Calu3 (cell line): ENCODE data around the gene C2orf80. TPM values are rescaled to one million over a fixed set of nuclear protein-coding genes. Genes with fewer than 3 reads are reported as not detected.
A peak's percentile ranks its signal among the peaks of the same experiment; 100 is the strongest.

Experiments used
- BruUV-seq: library from RNA; stranded (reverse); fragments of 400-500 nt; replicated peaks from 2 replicates; lab custom pipeline; 2021; lab: Mats Ljungman, UMichigan
- CTCF ChIA-PET: fragments of 300-600 bp; sonication (Branson Sonifier 250); formaldehyde crosslinking; loops from one replicate; lab custom pipeline; 2022; ENCODE audit warnings: antibody characterized with exemption; lab: Charles Lee
- DNase-seq: peaks from one replicate; pipeline ENCODE4 v3.0.0; 2022
- H3K27ac Mint-ChIP-seq: one replicate; pipeline ENCODE4 v1.8.0; 2022; ENCODE audit warnings: mixed read lengths; ENCODE audit not compliant: unreplicated experiment
- H3K27me3 Mint-ChIP-seq: one replicate; pipeline ENCODE4 v1.8.0; 2022; ENCODE audit warnings: mixed read lengths; ENCODE audit not compliant: unreplicated experiment
- H3K36me3 Mint-ChIP-seq: one replicate; pipeline ENCODE4 v1.8.0; 2022; ENCODE audit warnings: mild to moderate bottlenecking, moderate library complexity, mixed read lengths; ENCODE audit not compliant: insufficient read depth, unreplicated experiment
- H3K4me1 Mint-ChIP-seq: one replicate; pipeline ENCODE4 v1.8.0; 2022; ENCODE audit warnings: mild to moderate bottlenecking, low read depth, mixed read lengths; ENCODE audit not compliant: unreplicated experiment
- H3K4me3 Mint-ChIP-seq: one replicate; pipeline ENCODE4 v1.8.0; 2022; ENCODE audit warnings: mild to moderate bottlenecking, low read depth, moderate library complexity, mixed read lengths; ENCODE audit not compliant: unreplicated experiment
- H3K9me3 Mint-ChIP-seq: one replicate; pipeline ENCODE4 v1.8.0; 2022; ENCODE audit warnings: low read depth, mixed read lengths; ENCODE audit not compliant: unreplicated experiment
- intact Hi-C: fragments of 100-400 bp; cut with micrococcal nuclease; formaldehyde crosslinking; loops from one replicate; pipeline ENCODE4 v1.10.0; 2022; ENCODE audit not compliant: unreplicated experiment
- total RNA-seq: library from RNA; stranded (reverse); gene quantifications from 2 replicates; pipeline ENCODE4 v1.2.3, GENCODE V29; 2022
- TF ChIP-seq, protein P1 (sequence below): fragments of 200-600 bp; IDR thresholded peaks from one replicate; pipeline ENCODE4 v1.8.0; 2022; ENCODE audit warnings: antibody characterized with exemption; ENCODE audit not compliant: unreplicated experiment

C2orf80 gene
- total RNA-seq, 1 experiment from 2014 or later: not detected

GRCh38 chr2:208195531-208195930, 5.7 kb upstream of the C2orf80 start:
- intact Hi-C loops: no loop called here
- TF ChIP-seq, protein P1, sequence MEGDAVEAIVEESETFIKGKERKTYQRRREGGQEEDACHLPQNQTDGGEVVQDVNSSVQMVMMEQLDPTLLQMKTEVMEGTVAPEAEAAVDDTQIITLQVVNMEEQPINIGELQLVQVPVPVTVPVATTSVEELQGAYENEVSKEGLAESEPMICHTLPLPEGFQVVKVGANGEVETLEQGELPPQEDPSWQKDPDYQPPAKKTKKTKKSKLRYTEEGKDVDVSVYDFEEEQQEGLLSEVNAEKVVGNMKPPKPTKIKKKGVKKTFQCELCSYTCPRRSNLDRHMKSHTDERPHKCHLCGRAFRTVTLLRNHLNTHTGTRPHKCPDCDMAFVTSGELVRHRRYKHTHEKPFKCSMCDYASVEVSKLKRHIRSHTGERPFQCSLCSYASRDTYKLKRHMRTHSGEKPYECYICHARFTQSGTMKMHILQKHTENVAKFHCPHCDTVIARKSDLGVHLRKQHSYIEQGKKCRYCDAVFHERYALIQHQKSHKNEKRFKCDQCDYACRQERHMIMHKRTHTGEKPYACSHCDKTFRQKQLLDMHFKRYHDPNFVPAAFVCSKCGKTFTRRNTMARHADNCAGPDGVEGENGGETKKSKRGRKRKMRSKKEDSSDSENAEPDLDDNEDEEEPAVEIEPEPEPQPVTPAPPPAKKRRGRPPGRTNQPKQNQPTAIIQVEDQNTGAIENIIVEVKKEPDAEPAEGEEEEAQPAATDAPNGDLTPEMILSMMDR: no peak
- BruUV-seq: no TSS peak
- CTCF ChIA-PET: no interaction called here
- Mint-ChIP-seq H3K4me1 (peaks cover 24% of the 10 kb centered on the region), H3K4me3 (no peak overlapping the region), H3K27ac (no peak overlapping the region), H3K9me3 (no peaks in the 10 kb centered on the region), H3K27me3 (no peaks in the 10 kb centered on the region), H3K36me3 (peaks cover 9% of the 10 kb centered on the region)
- DNase-seq: no peak

DNA sequence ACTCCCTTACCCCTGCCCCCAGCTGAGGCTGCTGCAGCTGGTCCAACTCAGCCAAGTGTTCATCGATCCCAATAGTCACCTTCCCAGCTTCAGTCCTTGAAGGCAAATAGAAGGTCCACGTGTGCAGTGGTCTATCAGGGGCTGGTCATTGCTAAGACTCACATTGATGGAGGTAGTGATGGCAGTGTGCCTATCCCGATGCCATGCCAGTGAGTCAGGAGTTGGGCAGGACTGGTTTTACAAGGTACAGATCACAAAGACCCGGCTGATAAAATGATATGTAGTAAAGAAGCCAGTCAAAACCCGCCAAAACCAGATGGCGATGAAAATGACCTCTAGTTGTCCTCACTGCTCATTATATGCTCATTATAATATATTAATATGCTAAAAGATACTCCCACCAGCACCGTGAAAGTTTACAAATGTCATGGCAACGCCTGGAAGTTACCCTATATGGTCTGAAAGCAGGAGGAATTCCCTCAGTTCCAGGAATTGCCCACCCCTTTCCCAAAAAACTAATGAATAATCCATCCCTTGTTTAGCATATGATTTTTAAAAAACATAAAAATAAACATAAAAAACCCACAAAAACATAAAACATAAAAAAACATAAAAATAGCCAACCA, 2.9 kb upstream of the C2orf80 start:
- DNase-seq: peak; percentile 74
- Mint-ChIP-seq H3K27me3 (no peaks in the 10 kb centered on the region), H3K9me3 (no peaks in the 10 kb centered on the region), H3K27ac (peak overlapping the region; percentile 76), H3K4me1 (peaks cover 24% of the 10 kb centered on the region), H3K4me3 (peak overlapping the region; percentile 33), H3K36me3 (peaks cover 9% of the 10 kb centered on the region)
- no TSS peak for BruUV-seq
- TF ChIP-seq, protein P1: no peak
- CTCF ChIA-PET: interaction anchor here (0.9 to 1.0 kb wide), 2 partner anchors 18 to 62 kb away, joined by 5 to 8 read pairs; partner anchors contain the start of gene IDH1
- intact Hi-C loops: no loop called here

DNA sequence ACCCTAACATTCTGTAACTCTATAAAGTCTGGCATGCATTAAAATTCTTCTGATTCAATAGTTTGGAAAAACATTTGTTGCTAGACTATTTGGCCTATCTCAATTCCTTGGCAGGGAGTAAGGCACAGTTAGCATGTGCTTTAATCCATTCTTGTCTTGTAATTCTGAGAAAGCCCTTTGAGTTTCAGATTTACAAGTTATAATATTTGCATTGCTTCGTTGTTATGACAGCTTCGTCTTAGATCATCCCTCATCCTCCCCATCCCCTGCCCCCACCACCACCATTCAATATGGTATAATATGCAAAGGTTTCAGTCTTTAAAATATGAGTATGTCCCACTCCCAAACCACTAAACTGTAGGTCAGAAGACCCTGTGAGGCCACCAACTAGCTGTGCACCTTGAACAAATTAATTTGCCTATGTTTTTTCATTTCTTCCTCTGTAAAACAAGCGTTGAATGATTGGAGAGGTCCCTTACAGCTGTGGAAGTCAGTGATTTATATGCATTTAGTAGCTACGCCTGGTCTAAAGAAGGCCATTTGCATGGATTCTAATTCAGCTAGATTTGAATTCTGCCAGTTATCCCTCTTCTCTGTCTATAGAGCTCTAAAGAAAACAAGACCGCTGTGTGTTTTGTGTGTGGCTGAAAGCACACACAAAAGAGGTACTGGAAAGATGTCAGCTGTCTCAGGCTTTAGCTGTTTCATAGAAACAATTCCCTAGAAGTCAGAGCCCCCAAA, 591 bp downstream of the C2orf80 start:
- Mint-ChIP-seq H3K27ac (no peak overlapping the region), H3K4me3 (no peak overlapping the region), H3K27me3 (no peaks in the 10 kb centered on the region), H3K4me1 (peaks cover 14% of the 10 kb centered on the region), H3K36me3 (peaks cover 9% of the 10 kb centered on the region), H3K9me3 (no peaks in the 10 kb centered on the region)
- TF ChIP-seq, protein P1: no peak
- no peak for DNase-seq
- BruUV-seq: no TSS peak
- CTCF ChIA-PET: no interaction called here
- intact Hi-C loops: no loop called here

- TF ChIP-seq, protein P1: no peak
- CTCF ChIA-PET: no interaction called here
- no peaks in the 10 kb centered on the region for H3K27me3 Mint-ChIP-seq
- intact Hi-C loops: no loop called here
- no peak overlapping the region for H3K27ac Mint-ChIP-seq
- no peaks in the 10 kb centered on the region for H3K36me3 Mint-ChIP-seq
- no TSS peak for BruUV-seq
- H3K4me3 Mint-ChIP-seq: no peak overlapping the region
- no peaks in the 10 kb centered on the region for H3K4me1 Mint-ChIP-seq
- DNase-seq: no peak
- H3K9me3 Mint-ChIP-seq: no peaks in the 10 kb centered on the region
These were observed 2.9 kb downstream of the C2orf80 start for GRCh38 chr2:208186893-208187292.
